Measurements from ENCODE around the gene CFAP43.
"Not testable (repeated sequence)": the region's sequence is repeated elsewhere in the genome, so short reads cannot be mapped to it uniquely, and the experiment has no call there.

The CFAP43 gene

GRCh38 chr10:104255311-104255981 is 23.3 kb upstream of the CFAP43 start:
- no peak for DNase-seq

DNA sequence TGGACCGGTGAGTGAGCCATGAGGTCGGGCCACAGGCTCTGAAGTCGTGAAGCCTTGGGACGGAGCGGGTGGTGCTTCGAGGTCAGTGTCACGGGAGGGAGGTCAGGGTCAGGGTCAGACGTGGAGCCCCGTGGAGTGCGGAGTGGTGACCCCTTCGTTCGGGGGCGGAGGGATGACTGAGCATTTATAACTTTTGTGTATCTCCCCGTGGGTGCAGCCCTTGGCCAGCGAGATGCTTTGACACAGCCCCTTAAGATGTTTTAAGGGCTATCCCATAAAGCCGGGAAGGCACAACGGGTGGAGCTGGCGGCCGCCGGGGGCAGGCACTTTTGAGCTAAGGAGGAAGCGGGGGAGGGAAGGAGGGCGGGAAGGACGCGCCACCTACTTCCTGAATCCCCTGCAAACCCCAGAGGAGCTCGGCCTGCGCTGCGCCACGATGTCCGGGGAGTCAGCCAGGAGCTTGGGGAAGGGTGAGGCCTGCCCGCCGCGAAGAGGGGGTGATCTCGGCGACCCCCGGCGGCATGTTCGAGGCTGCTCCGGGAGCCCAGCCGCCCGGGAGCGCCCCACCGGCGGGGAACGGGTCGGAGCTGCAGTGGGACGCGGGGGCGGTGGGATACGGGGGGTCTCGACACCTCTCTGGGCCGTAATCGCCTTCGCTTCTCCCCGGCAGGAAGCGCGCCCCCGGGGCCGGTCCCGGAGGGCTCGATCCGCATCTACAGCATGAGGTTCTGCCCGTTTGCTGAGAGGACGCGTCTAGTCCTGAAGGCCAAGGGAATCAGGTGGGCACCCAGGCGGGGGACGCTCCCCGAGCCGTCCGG is 22.5 kb upstream of the CFAP43 start, which contains the start of gene GSTO1:
Gene GSTO1, plus strand, starts transcription at position 400 of the 818 bp plus-strand sequence. Its CDS starts 37 bp downstream, at position 437.
- peak in 1 of 2 experiments; percentile 12 for DNase-seq

- no peak for DNase-seq
These were observed 21.6 kb upstream of the CFAP43 start for GRCh38 chr10:104253606-104254410.

DNA sequence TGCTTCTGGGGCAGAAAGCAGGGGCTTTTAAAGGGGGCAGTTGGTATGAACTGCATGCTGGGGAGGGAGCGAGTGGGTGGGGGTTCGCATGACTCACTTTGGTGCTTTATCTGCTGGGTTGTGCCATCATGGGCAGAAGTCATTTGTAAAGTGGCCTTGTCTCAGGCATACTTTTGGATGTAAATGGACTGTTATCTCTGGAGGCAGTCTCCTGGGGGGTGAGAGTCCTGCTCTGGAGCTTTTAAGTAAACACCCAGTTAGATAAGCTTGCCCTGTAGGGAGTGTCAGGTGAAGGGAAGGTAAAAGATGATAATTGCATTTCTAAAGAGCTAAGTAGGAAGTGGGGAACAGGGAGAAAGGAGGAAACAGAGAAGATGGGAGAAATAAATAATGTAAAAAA is 20.9 kb upstream of the CFAP43 start:
- DNase-seq = no peak

- DNase-seq = no peak
These were observed 20.2 kb upstream of the CFAP43 start for GRCh38 chr10:104252368-104252767.

GRCh38 chr10:104251443-104251842 is 19.3 kb upstream of the CFAP43 start:
- no peak for DNase-seq

- no peak for DNase-seq
These were observed 18.2 kb upstream of the CFAP43 start for GRCh38 chr10:104250371-104250770.

DNA sequence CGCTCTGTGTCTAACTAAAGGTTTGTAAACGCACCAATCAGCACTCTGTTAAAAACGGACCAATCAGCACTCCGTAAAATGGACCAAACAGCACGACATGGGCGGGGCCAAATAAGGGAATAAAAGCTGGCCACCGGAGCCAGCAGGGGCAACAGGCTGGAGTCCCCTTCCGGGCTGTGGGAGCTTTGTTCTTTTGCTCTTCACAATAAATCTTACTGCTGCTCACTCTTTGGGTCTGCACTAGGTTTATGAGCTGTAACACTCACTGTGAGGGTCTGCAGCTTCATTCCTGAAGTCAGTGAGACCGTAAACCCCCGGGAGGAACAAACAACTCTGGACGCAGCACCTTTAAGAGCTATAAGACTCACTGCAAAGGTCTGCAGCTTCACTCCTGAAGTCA is 16.8 kb upstream of the CFAP43 start:
- not testable (repeated sequence) for DNase-seq

- DNase-seq = no peak
These were observed 15.5 kb upstream of the CFAP43 start for GRCh38 chr10:104247513-104248146.

DNA sequence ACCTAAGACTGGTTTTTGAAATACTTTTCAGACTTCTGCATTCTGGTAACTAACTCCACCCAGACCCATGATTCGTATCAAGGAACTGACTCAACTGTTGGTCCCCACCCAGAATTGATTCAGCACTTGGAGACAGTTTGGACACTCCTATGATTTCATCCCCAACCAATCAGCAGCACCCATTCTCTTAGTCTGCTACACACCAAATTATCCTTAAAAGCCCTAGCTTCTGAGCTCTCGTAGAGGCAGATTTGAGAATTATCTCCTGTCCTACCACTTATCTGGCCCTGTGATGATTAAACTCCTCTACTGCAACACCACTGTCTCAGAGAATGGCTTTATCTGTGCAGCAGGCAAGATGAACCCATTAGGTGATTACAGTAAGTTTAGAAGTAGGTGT is 14.8 kb upstream of the CFAP43 start:
- no peak for DNase-seq

- DNase-seq = no peak
These were observed 13.0 kb upstream of the CFAP43 start for GRCh38 chr10:104245066-104245632.

DNA sequence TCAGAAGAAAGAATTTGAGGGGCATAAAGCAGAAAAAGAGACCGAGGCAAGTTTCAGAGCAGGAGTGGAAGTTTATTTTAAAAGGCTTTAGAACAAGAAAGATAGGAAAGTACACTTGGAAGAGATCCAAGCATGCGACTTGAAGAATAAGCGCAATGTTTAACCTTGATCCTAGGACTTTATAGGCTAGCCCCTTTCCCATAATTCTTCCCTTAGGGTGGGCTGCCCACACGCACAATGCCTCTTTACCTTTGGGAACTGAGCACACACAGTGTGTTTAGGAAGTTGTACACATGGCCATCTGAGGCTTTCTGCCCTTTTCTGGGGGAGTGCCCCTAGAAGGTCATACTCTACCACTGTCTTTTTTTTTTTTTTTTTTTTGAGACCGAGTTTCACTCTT is 11.3 kb upstream of the CFAP43 start:
- DNase-seq = no peak

DNA sequence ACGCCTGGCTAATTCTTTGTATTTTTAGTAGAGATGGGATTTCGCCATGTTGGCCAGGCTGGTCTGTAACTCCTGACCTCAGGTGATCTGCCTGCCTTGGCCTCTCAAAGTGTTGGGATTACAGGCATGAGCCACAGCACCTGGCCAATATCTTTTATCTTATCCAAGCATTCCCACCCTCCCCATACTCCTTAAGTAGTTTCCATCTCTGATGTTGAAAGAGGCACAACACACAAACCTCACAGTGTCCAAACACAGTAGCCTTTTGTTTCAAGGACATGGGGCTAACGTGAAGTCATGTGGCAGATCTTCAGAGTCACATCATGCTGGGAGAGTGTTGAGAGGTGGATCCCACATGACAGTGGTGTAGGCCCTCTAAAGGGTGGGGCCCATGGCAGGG is 10.8 kb upstream of the CFAP43 start:
- not testable (repeated sequence) for DNase-seq

- no peak for DNase-seq
These were observed 10.4 kb upstream of the CFAP43 start for GRCh38 chr10:104242545-104242944.

DNA sequence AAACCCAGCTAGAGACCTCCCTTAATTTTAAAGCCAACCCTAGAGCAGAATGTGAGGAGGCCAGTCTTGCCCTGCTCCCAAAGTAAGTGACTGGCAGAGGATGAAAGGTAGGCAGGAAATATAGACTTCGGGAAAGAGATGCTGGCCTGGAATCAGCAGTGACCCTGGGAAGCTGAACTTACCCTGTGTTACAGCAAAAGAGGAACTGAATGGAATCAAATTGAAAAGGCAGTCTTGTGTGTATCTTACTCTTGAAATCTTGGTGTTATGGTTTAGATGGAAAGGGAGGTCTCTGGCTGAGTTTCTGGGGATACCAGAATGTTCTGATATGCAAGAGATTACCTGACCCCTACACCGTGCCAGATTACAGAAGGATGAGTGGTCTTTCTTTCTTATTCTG is 7.9 kb upstream of the CFAP43 start:
- no peak for DNase-seq

DNA sequence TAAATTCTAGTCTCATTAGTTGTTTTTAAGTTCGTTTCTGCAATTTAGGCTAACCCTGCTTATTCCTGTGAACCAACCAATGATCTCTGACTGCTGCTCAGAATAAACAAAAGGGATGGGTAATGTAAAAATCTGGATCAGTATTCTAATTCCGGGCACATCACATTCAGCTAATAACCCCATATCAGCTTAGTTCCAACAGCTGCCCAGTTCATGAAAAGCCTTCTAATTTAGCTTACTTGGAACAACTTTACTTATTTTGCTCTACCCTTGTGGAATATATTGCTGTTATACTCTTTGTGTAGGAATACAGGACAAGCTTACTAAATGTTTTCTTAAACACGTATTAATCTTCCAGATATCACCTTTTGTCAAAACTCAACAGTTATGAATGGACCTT is 3.6 kb upstream of the CFAP43 start:
- DNase-seq = no peak

DNA sequence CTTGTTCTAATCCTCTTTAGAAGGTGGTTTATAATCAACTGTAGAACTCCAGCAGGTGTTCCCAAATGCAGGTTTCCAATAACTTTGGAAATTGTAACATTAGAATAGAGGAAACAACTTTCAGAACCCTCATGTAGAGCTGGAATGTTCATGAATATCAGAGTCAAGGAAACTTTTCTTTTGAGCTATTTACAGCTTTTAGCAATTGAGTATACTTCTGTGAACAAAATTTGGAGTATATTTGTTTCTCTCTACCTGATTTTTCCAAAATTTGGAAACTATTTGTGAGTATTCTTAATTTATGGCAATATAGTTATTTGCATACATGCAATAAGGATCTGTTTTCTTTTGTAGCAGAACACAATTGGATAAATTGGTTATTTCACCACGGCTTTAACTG is 2.8 kb upstream of the CFAP43 start:
- no peak for DNase-seq

DNA sequence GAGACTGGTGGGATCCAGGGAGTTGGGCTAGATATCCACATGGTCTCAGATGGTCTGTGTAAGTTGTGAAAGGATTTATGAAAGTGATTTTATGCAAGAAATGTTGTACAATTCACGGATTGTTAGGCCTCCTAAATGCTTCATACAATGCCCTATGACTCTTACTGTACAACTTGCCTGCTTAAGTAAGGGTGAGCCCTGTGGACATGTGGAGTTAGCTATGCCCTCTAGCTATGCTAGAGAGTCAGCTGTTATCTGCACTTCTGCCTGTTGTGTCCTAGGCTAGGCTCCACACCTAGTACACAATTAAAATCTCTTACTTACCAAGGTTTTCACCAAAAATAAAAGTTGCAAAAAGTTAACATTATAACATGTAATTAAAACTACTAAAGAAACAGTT is 1.7 kb upstream of the CFAP43 start:
- no peak for DNase-seq

- DNase-seq = no peak
These were observed 494 bp upstream of the CFAP43 start for GRCh38 chr10:104232613-104233102.

- no peak for DNase-seq
These were observed 1.7 kb downstream of the CFAP43 start for GRCh38 chr10:104230490-104230889.

GRCh38 chr10:104223304-104223703 is 8.9 kb downstream of the CFAP43 start:
- no peak for DNase-seq

DNA sequence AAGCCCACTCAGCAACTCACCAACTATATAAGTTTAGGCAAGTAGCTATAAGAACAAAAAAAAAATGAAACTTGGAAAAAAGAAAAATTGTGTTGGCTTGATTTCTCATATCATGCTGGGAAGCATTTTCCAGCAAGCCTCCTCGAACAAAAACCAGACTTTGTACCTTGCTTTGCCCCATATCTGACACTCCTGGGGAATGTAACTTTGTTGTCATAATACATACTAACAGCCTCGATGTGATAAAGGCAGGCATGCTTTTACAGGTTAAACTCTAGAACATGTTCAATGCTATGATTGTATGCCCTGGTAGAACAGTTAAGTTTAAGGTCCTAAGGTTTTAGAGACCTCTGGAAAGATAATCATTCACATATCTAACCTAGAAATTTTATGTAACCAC is 11.6 kb downstream of the CFAP43 start:
- DNase-seq = no peak
